Inflammatory macrophage treated with lipopolysaccharide for 1 hour (primary cell): ENCODE measurements around the gene MAPK12.
"Not testable (repeated sequence)": the region's sequence is repeated elsewhere in the genome, so short reads cannot be mapped to it uniquely, and the experiment has no call there.

Experiments used
- DNase-seq, 2 donors: peaks; one replicate each; pipeline ENCODE4 v3.0.0-alpha.2; 2020 to 2022

MAPK12 gene

GRCh38 chr22:50210378-50211139 is 50.9 kb downstream of the MAPK12 start:
- no peak for DNase-seq

DNA sequence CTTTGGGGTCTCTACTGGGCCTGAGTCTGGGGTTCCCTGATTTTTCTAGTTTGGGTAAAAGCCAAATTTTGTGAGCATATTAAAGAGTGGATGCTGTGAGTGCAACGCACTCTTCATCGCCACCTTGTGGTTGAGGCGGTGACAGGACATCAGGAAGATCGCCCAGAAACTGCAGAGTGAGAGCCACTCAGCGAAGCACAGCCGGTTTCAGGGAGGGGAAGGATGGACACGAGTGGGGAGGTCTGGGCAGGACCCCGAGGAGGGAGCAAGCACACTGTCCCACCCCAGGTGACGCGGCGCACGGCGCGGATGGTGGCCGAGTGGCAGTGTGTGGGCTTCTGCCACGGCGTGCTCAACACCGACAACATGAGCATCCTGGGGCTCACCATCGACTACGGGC is 51.6 kb downstream of the MAPK12 start:
- peak in 1 of 2 donors; percentile 81 for DNase-seq

DNA sequence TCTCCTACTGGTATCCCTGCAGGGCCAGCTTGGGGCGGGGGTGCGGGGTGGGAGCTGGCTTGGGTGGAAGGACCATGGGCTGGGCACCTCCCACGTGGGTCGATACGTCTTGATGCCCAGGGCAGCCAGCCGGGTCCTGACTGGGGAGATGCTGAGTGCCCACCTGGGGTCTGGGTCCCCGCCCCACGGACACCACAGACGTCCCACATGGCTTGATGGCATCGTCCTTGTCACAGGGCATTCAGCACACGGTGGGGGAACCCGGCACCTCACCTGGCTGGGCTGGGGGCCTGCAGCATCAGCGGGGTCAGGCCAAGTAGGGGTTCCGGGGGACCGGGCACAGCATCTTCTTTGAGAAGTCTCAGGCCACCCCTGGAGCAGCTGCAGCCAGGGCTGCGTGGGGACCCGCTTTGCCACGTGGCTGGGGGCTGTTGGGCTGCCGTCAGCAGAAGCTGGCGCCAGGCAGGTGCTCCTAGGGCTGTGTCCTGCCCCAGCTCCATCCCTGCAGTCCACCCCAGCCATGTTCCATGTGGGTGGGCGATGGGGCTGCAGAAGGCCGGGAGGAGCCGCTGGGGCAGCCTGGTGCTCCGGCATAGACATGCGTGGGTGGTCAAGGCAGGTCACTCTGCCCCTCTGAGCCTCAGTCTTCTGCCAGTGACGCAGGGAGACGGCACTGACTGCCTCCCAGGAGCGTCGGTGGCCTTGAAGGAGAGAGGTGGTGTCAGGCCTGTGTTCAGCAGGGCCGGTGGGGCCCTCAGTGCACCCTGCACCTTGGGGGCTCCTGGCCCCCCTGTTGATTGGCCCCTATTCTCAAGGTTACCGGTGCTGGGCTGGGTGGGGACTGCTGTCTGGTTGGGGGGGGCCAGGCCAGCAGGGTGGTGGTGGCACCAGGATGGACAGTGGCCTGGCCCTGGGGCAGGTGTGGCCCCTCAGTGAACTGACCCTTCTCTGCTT is 52.3 kb downstream of the MAPK12 start:
- no peak for DNase-seq

- no peak for DNase-seq
Observed at GRCh38 chr22:50208430-50208938, 53.0 kb downstream of the MAPK12 start.

DNA sequence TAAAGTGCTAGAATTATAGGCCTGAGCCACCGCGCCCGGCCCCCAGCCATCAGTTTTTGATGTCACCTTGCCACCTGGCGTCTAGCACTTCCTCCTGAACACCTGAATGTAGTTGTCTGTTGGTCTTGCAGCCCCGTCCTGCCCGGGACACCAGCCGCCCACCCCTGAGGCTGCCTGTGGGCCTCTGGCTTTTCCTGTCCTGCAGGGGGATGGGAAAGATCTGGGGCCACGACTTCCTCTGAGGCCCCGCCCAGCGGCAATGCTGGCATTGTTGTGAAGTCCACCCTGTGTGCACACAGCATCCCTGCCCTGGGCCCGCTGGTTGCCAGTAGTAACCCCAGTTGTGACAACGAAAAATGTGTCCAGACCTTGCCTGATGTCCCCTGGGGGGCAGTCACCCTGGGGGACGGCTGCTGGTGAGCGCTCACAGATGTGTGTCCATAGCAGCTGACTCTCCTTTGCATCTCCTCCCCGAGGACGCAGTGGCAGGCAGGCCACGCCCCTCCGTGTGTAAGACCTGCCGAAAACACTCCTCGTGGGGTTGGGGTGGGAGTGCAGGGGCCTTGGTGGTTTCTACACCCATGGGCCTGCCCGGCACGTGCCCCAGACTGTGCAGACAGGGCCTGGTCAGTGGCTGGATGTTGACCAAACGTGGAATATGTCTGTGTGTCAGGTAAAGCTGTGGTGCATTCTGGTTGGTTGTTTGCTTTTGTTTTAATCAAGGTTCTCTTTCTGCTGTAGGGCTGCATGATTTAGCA is 53.9 kb downstream of the MAPK12 start:
- no peak for DNase-seq

GRCh38 chr22:50206599-50206998 is 54.9 kb downstream of the MAPK12 start:
- DNase-seq, result peak; percentile 49 to 60

- no peak for DNase-seq
Observed at GRCh38 chr22:50205781-50206569, 55.5 kb downstream of the MAPK12 start.

DNA sequence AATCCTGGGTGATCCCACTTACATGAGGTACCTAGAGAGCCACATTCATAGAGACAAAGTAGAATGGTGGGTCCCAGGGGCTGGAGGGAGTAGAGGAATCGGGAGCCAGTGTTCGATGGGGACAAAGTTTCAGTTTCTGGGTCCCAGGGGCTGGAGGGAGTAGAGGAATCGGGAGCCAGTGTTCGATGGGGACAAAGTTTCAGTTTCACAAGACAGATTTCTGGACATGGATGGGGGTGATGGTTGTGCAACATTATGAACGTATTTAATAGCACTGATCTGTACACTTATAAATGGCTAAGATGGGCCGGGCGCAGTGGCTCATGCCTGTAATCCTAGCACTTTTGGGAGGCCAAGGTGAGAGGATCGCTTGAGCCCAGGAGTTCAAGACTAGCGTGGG is 56.5 kb downstream of the MAPK12 start:
- not testable (repeated sequence) for DNase-seq

DNA sequence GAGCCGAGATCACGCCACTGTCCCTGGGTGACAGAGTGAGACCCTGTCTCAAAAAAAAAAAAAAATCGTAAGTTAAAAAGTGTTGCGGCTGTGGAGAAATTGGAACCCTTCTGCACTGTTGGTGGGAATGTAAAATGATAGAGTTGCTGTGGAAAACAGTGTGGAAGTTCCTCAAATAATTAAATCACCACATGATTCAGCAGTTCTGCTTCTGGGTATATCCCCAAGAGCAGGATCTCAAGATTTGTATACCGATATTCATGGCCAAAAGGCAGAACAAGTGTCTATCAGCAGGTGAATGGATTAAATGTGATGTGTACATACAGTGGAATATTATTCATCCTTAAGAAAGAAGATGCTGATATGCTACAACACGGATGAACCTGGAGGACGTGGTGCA is 56.9 kb downstream of the MAPK12 start:
- peak; percentile 55 to 56 for DNase-seq

- no peak for DNase-seq
Observed at GRCh38 chr22:50203288-50203687, 58.2 kb downstream of the MAPK12 start.
